MCF 10A (cell line): Measurements from ENCODE around the gene RNF138. TPM values are rescaled to one million over a fixed set of nuclear protein-coding genes. Genes with fewer than 3 reads are reported as not detected.
A peak's percentile ranks its signal among the peaks of the same experiment; 100 is the strongest.

ENCODE experiments used
- BruUV-seq: library from RNA; stranded (reverse); fragments of 400-500 nt; replicated peaks from 2 replicates; lab custom pipeline; 2021; lab: Mats Ljungman, UMichigan
- CTCF ChIA-PET: fragments of 300-600 bp; sonication (Branson Sonifier 250); formaldehyde crosslinking; extraction: SDS; loops from one replicate; lab custom pipeline; 2021; ENCODE audit warnings: antibody characterized with exemption, inconsistent platforms; lab: Yijun Ruan, JAX
- POLR2A ChIA-PET: fragments of 300-600, 350-650 bp; sonication (Branson Sonifier 250); formaldehyde crosslinking; extraction: SDS; loops from one replicate; lab custom pipeline; 2020; ENCODE audit warnings: antibody characterized with exemption, inconsistent platforms; lab: Yijun Ruan, JAX
- DNase-seq: peaks from one replicate; pipeline ENCODE4 v3.0.0-alpha.2; 2018; ENCODE audit not compliant: unreplicated experiment
- H3K27ac Mint-ChIP-seq: one replicate; pipeline ENCODE4 v1.8.0; 2022; ENCODE audit warnings: mild to moderate bottlenecking, low read depth, mixed read lengths; ENCODE audit not compliant: unreplicated experiment
- H3K27me3 Mint-ChIP-seq: one replicate; pipeline ENCODE4 v1.8.0; 2022; ENCODE audit warnings: mixed read lengths; ENCODE audit not compliant: insufficient read depth, unreplicated experiment
- H3K36me3 Mint-ChIP-seq: one replicate; pipeline ENCODE4 v1.8.0; 2022; ENCODE audit warnings: mild to moderate bottlenecking, moderate library complexity, mixed read lengths; ENCODE audit not compliant: insufficient read depth, unreplicated experiment
- H3K4me1 Mint-ChIP-seq: one replicate; pipeline ENCODE4 v1.8.0; 2022; ENCODE audit warnings: mixed read lengths; ENCODE audit not compliant: insufficient read depth, unreplicated experiment
- H3K4me3 Mint-ChIP-seq: one replicate; pipeline ENCODE4 v1.8.0; 2022; ENCODE audit warnings: mild to moderate bottlenecking, moderate library complexity, mixed read lengths; ENCODE audit not compliant: unreplicated experiment
- H3K9me3 Mint-ChIP-seq: one replicate; pipeline ENCODE4 v1.8.0; 2022; ENCODE audit warnings: mixed read lengths; ENCODE audit not compliant: unreplicated experiment
- CTCF ChIP-seq: fragments of 200-600 bp; IDR thresholded peaks from one replicate; pipeline ENCODE4 v1.8.0; 2022; ENCODE audit warnings: antibody characterized with exemption, mild to moderate bottlenecking; ENCODE audit not compliant: unreplicated experiment
- intact Hi-C: fragments of 100-400 bp; cut with micrococcal nuclease; formaldehyde crosslinking; loops from 2 replicates; pipeline ENCODE4 v1.14.1; 2022
- total RNA-seq: library from RNA; stranded (reverse); gene quantifications from 2 replicates; pipeline ENCODE4 v1.2.3, GENCODE V29; 2022

RNF138 gene
- total RNA-seq, 1 experiment from 2014 or later, result 64.5 TPM

GRCh38 chr18:32160547-32160946 is 68.9 kb downstream of the RNF138 start:
- peaks cover 4% of the 10 kb centered on the region for H3K4me1 Mint-ChIP-seq
- ChIA-PET CTCF (interaction anchor here (0.5 to 10.9 kb wide), 8 partner anchors 10 to 390 kb away, joined by 3 to 207 read pairs (median 8); partner anchors contain the start of gene GAREM1), POLR2A (interaction anchor here (1.1 to 1.4 kb wide), 2 partner anchors 309 to 310 kb away, joined by 3 to 4 read pairs; partner anchors contain the start of gene GAREM1)
- DNase-seq, result peak; percentile 11
- TF ChIP-seq CTCF, result no peak
- no TSS peak for BruUV-seq
- H3K27ac Mint-ChIP-seq, result no peak overlapping the region
- no peaks in the 10 kb centered on the region for H3K36me3 Mint-ChIP-seq
- H3K27me3 Mint-ChIP-seq, result no peaks in the 10 kb centered on the region
- H3K9me3 Mint-ChIP-seq, result no peaks in the 10 kb centered on the region
- H3K4me3 Mint-ChIP-seq, result no peak overlapping the region
- intact Hi-C loops, result no loop called here

- no peaks in the 10 kb centered on the region for H3K36me3 Mint-ChIP-seq
- H3K9me3 Mint-ChIP-seq, result no peaks in the 10 kb centered on the region
- ChIA-PET CTCF (interaction anchor here (0.6 to 3.4 kb wide), 8 partner anchors 10 to 384 kb away, joined by 3 to 32 read pairs (median 3); partner anchors contain the start of gene GAREM1), POLR2A (interaction anchor here (0.6 to 1.2 kb wide), 6 partner anchors 37 to 428 kb away, joined by 3 to 4 read pairs (median 4); partner anchors contain the start of gene GAREM1)
- TF ChIP-seq CTCF, result no peak
- no peaks in the 10 kb centered on the region for H3K27me3 Mint-ChIP-seq
- H3K4me1 Mint-ChIP-seq, result peaks cover 6% of the 10 kb centered on the region
- BruUV-seq, result no TSS peak
- DNase-seq, result peak; percentile 35
- H3K4me3 Mint-ChIP-seq, result no peak overlapping the region
- peak overlapping the region; percentile 14 for H3K27ac Mint-ChIP-seq
- intact Hi-C loops, result no loop called here
These were observed 76.5 kb downstream of the RNF138 start for GRCh38 chr18:32167980-32168730.

GRCh38 chr18:32173654-32174053 is 82.0 kb downstream of the RNF138 start:
- CTCF ChIA-PET, result interaction anchor here (0.6 to 0.7 kb wide), 2 partner anchors 138 to 375 kb away, joined by 3 read pairs; no protein-coding TSS in a partner anchor

More at GRCh38 chr18:32173654-32174053, 82.0 kb downstream of the RNF138 start:
- POLR2A ChIA-PET, result no interaction called here
- Mint-ChIP-seq H3K4me3 (no peak overlapping the region), H3K36me3 (no peaks in the 10 kb centered on the region), H3K27ac (no peak overlapping the region), H3K27me3 (no peaks in the 10 kb centered on the region), H3K9me3 (no peaks in the 10 kb centered on the region), H3K4me1 (no peaks in the 10 kb centered on the region)
- no peak for DNase-seq
- intact Hi-C loops, result no loop called here
- BruUV-seq, result no TSS peak
- no peak for TF ChIP-seq CTCF
